Esophagus squamous epithelium (tissue), 5 donors: Measurements from ENCODE around the gene RAP2B. TPM values are rescaled to one million over a fixed set of nuclear protein-coding genes. Genes with fewer than 3 reads are reported as not detected.

Source experiments
- DNase-seq: peaks from one replicate; lab custom pipeline; 2025; lab: John Stamatoyannopoulos, UW
- H3K27ac ChIP-seq, 4 donors: fragments of 200-600 bp; sonication (generic); one replicate each; pipeline ENCODE4 v1.5.1; 2016 to 2019; ENCODE audit warnings: mild to moderate bottlenecking in 1 of 4
- H3K27me3 ChIP-seq, 4 donors: fragments of 200-600 bp; sonication (generic); 1 replicate in 3 of 4; 2 replicates in 1 of 4; pipeline versions ENCODE4 v1.5.1 to v1.6.0; 2017 to 2021; ENCODE audit warnings: antibody characterized with exemption in 1 of 4
- H3K36me3 ChIP-seq, 3 donors: fragments of 200-600 bp; sonication (generic); one replicate each; pipeline ENCODE4 v1.5.1; 2016 to 2019
- H3K4me1 ChIP-seq, 3 donors: fragments of 200-600 bp; sonication (generic); one replicate each; pipeline ENCODE4 v1.5.1; 2017 to 2019
- H3K4me3 ChIP-seq, 4 donors: fragments of 200-600 bp; sonication (generic); 1 replicate in 3 of 4; 2 replicates in 1 of 4; pipeline ENCODE4 v1.5.1; 2016 to 2019; ENCODE audit warnings: mild to moderate bottlenecking in 2 of 4, moderate library complexity in 1 of 4
- H3K9me3 ChIP-seq, 3 donors: fragments of 200-600 bp; sonication (generic); one replicate each; pipeline ENCODE4 v1.5.1; 2016 to 2019
- POLR2A ChIP-seq, 4 donors: fragments of 450-650 bp; IDR thresholded peaks; one replicate each; pipeline ENCODE4 v1.6.1; 2017; ENCODE audit warnings: antibody characterized with exemption in 4 of 4, mild to moderate bottlenecking in 4 of 4, moderate library complexity in 3 of 4
- WGBS, 2 donors: methylation state at CpG; one replicate each; pipeline ENCODE4 v1.1.5; 2018; 5-methylcytosine and 5-hydroxymethylcytosine counted together
- intact Hi-C: fragments of 100-400 bp; cut with DNase I; formaldehyde crosslinking; loops from one replicate; pipeline ENCODE4 v1.15.0; 2022
- total RNA-seq, 4 donors: library from RNA; depleted of rRNA; stranded (reverse); fragments of >200 nt; gene quantifications; one replicate each; pipeline ENCODE4 v1.1.0, GENCODE V29; 2016
- TF ChIP-seq, protein P1 (sequence below), 6 experiments: fragments of 450-650 bp in 4 of 6; fragments of 200-600 bp in 2 of 6; sonication (generic) in 2 of 6; IDR thresholded peaks; one replicate each; pipeline ENCODE4 v1.5.1; 2016 to 2019; ENCODE audit warnings: antibody characterized with exemption in 6 of 6, mild to moderate bottlenecking in 4 of 6, moderate library complexity in 4 of 6
- donor health status: DM: yes; HTN: yes; CAD: no.

Gene RAP2B
- total RNA-seq, 4 donors from 2014 or later = 20.1 to 39.5 (median 29.7) TPM

DNA sequence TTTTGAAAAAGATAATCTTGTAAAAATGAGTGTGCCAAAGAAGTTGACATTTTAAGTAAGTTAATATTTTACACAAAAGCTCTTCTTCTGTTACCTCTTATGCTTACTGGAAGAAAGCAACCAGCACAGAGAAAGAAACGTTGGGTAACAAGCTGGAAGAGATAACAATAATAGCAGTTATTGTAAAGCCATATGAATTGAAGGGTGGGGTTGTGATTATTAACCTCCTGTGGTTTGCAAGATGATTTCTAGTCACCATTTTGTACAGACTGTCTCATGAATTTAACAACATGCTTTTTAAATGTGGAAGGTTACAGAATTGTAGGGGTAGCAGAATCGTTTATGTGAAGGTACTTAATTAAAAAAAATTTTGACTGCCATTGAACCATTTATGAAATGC lies 9.2 kb downstream of the RAP2B start:
- TF ChIP-seq, protein P1, sequence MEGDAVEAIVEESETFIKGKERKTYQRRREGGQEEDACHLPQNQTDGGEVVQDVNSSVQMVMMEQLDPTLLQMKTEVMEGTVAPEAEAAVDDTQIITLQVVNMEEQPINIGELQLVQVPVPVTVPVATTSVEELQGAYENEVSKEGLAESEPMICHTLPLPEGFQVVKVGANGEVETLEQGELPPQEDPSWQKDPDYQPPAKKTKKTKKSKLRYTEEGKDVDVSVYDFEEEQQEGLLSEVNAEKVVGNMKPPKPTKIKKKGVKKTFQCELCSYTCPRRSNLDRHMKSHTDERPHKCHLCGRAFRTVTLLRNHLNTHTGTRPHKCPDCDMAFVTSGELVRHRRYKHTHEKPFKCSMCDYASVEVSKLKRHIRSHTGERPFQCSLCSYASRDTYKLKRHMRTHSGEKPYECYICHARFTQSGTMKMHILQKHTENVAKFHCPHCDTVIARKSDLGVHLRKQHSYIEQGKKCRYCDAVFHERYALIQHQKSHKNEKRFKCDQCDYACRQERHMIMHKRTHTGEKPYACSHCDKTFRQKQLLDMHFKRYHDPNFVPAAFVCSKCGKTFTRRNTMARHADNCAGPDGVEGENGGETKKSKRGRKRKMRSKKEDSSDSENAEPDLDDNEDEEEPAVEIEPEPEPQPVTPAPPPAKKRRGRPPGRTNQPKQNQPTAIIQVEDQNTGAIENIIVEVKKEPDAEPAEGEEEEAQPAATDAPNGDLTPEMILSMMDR (IDR thresholded peaks at IDR 0.05) = no peak
- no peak for TF ChIP-seq POLR2A (IDR thresholded peaks at IDR 0.05)
- Histone ChIP-seq H3K27ac (no peak overlapping the region), H3K4me1 (peaks cover 0 to 21% (median 0%) of the 10 kb centered on the region in 3 donors), H3K27me3 (no peaks in the 10 kb centered on the region), H3K36me3 (peaks cover 0 to 19% (median 0%) of the 10 kb centered on the region in 3 donors), H3K9me3 (no peaks in the 10 kb centered on the region), H3K4me3 (no peak overlapping the region)
- WGBS, 2 donors = 54 to 60% methylated on average over 2 of the region's 2 CpGs
- DNase-seq = no peak
- intact Hi-C loops = no loop called here

DNA sequence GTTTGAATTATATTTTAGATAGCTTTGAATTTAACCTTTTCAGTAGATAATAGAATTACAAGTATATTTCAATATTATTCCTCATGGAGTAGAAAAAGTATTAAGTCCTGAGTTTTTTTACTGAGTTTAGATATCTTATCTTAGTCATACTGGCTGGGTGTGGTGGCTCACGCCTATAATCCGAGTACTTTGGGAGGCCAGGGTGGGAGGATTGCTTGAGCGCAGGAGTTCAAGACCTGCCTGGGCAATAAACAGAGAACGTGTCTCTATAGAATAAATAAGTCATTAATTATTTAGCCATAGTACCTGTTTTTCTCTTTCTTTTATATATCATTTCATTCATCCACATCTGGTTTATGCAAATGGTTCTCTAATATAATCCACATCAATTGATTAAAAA lies 9.9 kb downstream of the RAP2B start:
- peaks cover 0 to 25% (median 0%) of the 10 kb centered on the region in 3 donors for H3K36me3 ChIP-seq
- no peaks in the 10 kb centered on the region for H3K27me3 ChIP-seq
- intact Hi-C loops = no loop called here
- no peak overlapping the region for H3K4me3 ChIP-seq
- peaks cover 0 to 14% (median 0%) of the 10 kb centered on the region in 3 donors for H3K4me1 ChIP-seq
- TF ChIP-seq, protein P1 (IDR thresholded peaks at IDR 0.05) = no peak
- TF ChIP-seq POLR2A (IDR thresholded peaks at IDR 0.05) = no peak
- H3K9me3 ChIP-seq = no peaks in the 10 kb centered on the region
- no peak overlapping the region for H3K27ac ChIP-seq
- 79 to 81% methylated on average over 4 of the region's 4 CpGs for WGBS, 2 donors
- DNase-seq = no peak

GRCh38 chr3:153172796-153173757 lies 11.1 kb downstream of the RAP2B start:
- TF ChIP-seq, protein P1 (IDR thresholded peaks at IDR 0.05) = no peak
- TF ChIP-seq POLR2A (IDR thresholded peaks at IDR 0.05) = no peak
- 83 to 87% methylated on average over 15 to 18 of the region's 19 CpGs for WGBS, 2 donors
- intact Hi-C loops = no loop called here
- DNase-seq = no peak
- Histone ChIP-seq H3K4me3 (no peak overlapping the region), H3K27ac (no peak overlapping the region), H3K36me3 (peaks cover 0 to 22% (median 0%) of the 10 kb centered on the region in 3 donors), H3K4me1 (peaks cover 0 to 3% (median 0%) of the 10 kb centered on the region in 3 donors), H3K9me3 (no peaks in the 10 kb centered on the region), H3K27me3 (no peaks in the 10 kb centered on the region)

DNA sequence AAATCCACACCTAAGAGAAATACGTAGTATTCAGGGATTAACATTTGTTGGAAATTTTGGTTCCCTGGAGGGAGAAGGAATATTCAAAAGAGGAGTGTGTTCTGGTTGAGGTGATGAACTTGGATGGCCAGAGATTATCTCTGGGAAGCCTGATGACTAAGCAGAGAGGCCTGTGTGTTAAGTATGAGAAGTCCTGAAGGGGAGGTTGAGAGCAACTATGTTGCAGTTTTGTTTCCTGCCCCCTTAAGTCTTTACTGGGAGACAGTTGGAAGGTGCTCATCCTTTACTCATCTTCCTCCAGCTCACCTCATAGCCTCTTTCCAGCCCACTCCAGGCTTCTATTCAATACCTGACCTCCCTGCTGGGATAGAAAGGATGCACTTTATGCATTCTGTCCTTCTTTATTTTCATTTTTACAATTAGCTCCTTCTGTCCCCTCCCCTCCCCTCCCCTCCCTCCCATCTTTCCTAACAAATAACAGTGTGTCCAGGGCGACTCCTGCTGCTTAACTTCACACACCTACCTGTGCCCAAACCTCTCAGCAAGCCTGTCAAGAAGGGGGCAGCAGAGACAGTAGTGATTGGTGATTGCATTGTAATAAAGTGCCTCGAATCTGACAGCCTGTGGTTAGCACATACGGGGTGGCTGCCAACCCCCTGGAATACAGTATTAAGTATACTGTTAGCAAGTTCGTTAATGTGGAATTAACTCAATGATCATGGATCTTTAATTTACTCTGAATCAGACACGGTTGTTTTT lies 11.9 kb downstream of the RAP2B start:
- DNase-seq = no peak
- 55 to 65% methylated on average over 5 to 6 of the region's 6 CpGs for WGBS, 2 donors
- intact Hi-C loops = no loop called here
- H3K27me3 ChIP-seq = no peaks in the 10 kb centered on the region
- H3K9me3 ChIP-seq = no peaks in the 10 kb centered on the region
- TF ChIP-seq, protein P1 (IDR thresholded peaks at IDR 0.05) = no peak
- TF ChIP-seq POLR2A (IDR thresholded peaks at IDR 0.05) = no peak
- no peaks in the 10 kb centered on the region for H3K4me1 ChIP-seq
- H3K27ac ChIP-seq = no peak overlapping the region
- H3K36me3 ChIP-seq = peaks cover 0 to 24% (median 0%) of the 10 kb centered on the region in 3 donors
- no peak overlapping the region for H3K4me3 ChIP-seq
